ENCODE data around the gene DNMT3B. TPM values are rescaled to one million over a fixed set of nuclear protein-coding genes. Genes with fewer than 3 reads are reported as not detected.

Gene DNMT3B
- total and polyA plus RNA-seq, 9 of the 15 experiments (the other 6 are each of a cell fraction or from before 2014, with no cell fraction given) = 9.3 to 74.8 (median 49.1) TPM

DNA sequence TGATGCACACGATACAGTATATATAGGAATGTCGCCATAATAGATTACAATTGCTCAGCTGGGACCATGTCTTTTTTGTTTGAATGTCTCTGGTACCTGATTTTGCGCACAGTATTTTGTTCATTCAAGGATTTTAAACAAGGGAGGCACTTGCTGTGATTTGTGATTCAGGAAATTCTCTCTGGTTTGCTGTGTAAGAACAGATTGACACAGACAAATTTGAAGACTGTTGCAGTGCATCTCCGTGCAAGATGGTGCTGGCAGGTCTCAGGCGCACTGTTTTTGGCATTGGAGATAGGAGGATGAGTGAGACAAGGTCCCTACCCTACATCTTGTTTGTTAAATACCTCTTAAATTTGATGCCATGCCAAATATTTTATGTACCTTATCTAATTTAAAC, 60.0 kb downstream of the DNMT3B start:
- ChIA-PET CTCF (ENCODE audit: low intra/inter-chr PET ratio) (no interaction called here), POLR2A (interaction anchor here (1.2 to 4.0 kb wide), 8 partner anchors 8 to 91 kb away, joined by 3 to 38 read pairs (median 4); partner anchors contain the start of gene EFCAB8)
- Histone ChIP-seq H3K9me3 (replicated peaks; ENCODE audit: control insufficient read depth, insufficient read depth, low read depth, low read length) (no peaks in the 10 kb centered on the region), H3K36me3 (ENCODE audit: control insufficient read depth, insufficient read depth, low read length) (peaks cover 43% of the 10 kb centered on the region), H2AFZ (ENCODE audit: low read depth, low read length) (no peak overlapping the region), H3K79me2 (ENCODE audit: control insufficient read depth, insufficient read depth, low read length) (peaks cover 67% of the 10 kb centered on the region), H3K4me1 (replicated peaks in 1 of 2; ENCODE audit: control insufficient read depth in 2 of 2, insufficient read depth in 2 of 2, low read length in 2 of 2) (peaks cover 26 to 29% of the 10 kb centered on the region in 2 experiments), H4K20me1 (replicated peaks; ENCODE audit: control insufficient read depth, insufficient read depth, low read length) (peaks cover 39% of the 10 kb centered on the region), H3K9ac (ENCODE audit: insufficient read depth in 1 of 2, low read depth in 2 of 2, low read length in 2 of 2) (peak overlapping the region in 1 of 2 experiments; percentile 91; a peak in 1 of 4 replicates), H3K27ac (ENCODE audit: extremely low read depth, low read depth, low read length) (no peak overlapping the region), H3K27me3 (ENCODE audit: control insufficient read depth in 2 of 2, insufficient read depth in 2 of 2, low read length in 2 of 2) (no peaks in the 10 kb centered on the region), H3K4me3 (no peak overlapping the region), H3K4me2 (ENCODE audit: insufficient read depth, low read length) (peak overlapping the region; percentile 96; the same call in 1 of the 2 replicates), H3K9me1 (ENCODE audit: control insufficient read depth, insufficient read depth, low read length) (peaks cover 4% of the 10 kb centered on the region)
- no TSS peak for BruUV-seq (replicated peaks)
- intact Hi-C loops (cut with micrococcal nuclease) (no loop called here), in situ Hi-C loops (cut with MboI) (no loop called here)
- ATAC-seq (no peak), FAIRE-seq (no peak), DNase-seq (ENCODE audit: extremely low read depth in 1 of 4, low spot score in 3 of 4) (no peak)
- no peak for TF ChIP-seq EP400 (IDR thresholded peaks at IDR 0.05)
- peak; percentile 53 to 66; a peak in 2 of 4 replicates for TF ChIP-seq KDM1A (IDR thresholded peaks at IDR 0.05)
- TF ChIP-seq, protein P1, sequence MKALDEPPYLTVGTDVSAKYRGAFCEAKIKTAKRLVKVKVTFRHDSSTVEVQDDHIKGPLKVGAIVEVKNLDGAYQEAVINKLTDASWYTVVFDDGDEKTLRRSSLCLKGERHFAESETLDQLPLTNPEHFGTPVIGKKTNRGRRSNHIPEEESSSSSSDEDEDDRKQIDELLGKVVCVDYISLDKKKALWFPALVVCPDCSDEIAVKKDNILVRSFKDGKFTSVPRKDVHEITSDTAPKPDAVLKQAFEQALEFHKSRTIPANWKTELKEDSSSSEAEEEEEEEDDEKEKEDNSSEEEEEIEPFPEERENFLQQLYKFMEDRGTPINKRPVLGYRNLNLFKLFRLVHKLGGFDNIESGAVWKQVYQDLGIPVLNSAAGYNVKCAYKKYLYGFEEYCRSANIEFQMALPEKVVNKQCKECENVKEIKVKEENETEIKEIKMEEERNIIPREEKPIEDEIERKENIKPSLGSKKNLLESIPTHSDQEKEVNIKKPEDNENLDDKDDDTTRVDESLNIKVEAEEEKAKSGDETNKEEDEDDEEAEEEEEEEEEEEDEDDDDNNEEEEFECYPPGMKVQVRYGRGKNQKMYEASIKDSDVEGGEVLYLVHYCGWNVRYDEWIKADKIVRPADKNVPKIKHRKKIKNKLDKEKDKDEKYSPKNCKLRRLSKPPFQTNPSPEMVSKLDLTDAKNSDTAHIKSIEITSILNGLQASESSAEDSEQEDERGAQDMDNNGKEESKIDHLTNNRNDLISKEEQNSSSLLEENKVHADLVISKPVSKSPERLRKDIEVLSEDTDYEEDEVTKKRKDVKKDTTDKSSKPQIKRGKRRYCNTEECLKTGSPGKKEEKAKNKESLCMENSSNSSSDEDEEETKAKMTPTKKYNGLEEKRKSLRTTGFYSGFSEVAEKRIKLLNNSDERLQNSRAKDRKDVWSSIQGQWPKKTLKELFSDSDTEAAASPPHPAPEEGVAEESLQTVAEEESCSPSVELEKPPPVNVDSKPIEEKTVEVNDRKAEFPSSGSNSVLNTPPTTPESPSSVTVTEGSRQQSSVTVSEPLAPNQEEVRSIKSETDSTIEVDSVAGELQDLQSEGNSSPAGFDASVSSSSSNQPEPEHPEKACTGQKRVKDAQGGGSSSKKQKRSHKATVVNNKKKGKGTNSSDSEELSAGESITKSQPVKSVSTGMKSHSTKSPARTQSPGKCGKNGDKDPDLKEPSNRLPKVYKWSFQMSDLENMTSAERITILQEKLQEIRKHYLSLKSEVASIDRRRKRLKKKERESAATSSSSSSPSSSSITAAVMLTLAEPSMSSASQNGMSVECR (CRISPR knock-in tag; IDR thresholded peaks at IDR 0.05) = 0 out of 2 replicates have a peak, but pooled peaks have one; percentile 14
- 0 out of 4 replicates have a peak, but pooled peaks of 1 of the 2 experiments have one; percentile 13 for TF ChIP-seq HDAC1 (IDR thresholded peaks at IDR 0.05)
- no peak for TF ChIP-seq RBM15 (IDR thresholded peaks at IDR 0.05; ENCODE audit: insufficient read depth, low read length)
- WGBS (ENCODE audit: insufficient coverage, low coverage, missing lambda C conversion rate) = 70% methylated on average over 5 of the region's 5 CpGs

Data from K562 (cell line).